Vagina (tissue), 2 donors: ENCODE results near the gene KCTD21.

Experiments
- CTCF ChIP-seq, 3 experiments: fragments of 450-650 bp in 2 of 3; fragments of 200-600 bp in 1 of 3; sonication (generic) in 1 of 3; IDR thresholded peaks; one replicate each; pipeline ENCODE4 v1.5.1; 2017 to 2019; ENCODE audit warnings: antibody characterized with exemption in 3 of 3, mild to moderate bottlenecking in 2 of 3, moderate library complexity in 2 of 3
- POLR2AphosphoS5 ChIP-seq, 2 donors: sonication (generic); formaldehyde crosslinking; IDR thresholded peaks; one replicate each; pipeline ENCODE4 v1.9.0; 2017; ENCODE audit warnings: antibody characterized with exemption in 2 of 2, mild to moderate bottlenecking in 2 of 2, low read depth in 1 of 2; ENCODE audit not compliant: insufficient read depth in 1 of 2

GRCh38 chr11:78226684-78227680 is 38.6 kb upstream of the KCTD21 start:
- TF ChIP-seq CTCF (IDR thresholded peaks at IDR 0.05): no peak
- TF ChIP-seq POLR2AphosphoS5 (IDR thresholded peaks at IDR 0.05; ENCODE audit: insufficient read depth in 1 of 2, low read depth in 1 of 2): no peak
